SK-N-SH (cell line): Measurements from ENCODE around the gene HPCAL1. TPM values are rescaled to one million over a fixed set of nuclear protein-coding genes. Genes with fewer than 3 reads are reported as not detected.
"Not testable (repeated sequence)": the region's sequence is repeated elsewhere in the genome, so short reads cannot be mapped to it uniquely, and the experiment has no call there.

ENCODE experiments used
- CTCF ChIA-PET: fragments of 300-600, 350-600 bp; formaldehyde crosslinking; extraction: SDS; loops from one replicate; lab custom pipeline; 2021; lab: Yijun Ruan, JAX
- POLR2A ChIA-PET: fragments of 350-600 bp; sonication (Branson Sonifier 250); formaldehyde crosslinking; extraction: SDS; loops from one replicate; lab custom pipeline; 2020; ENCODE audit warnings: antibody characterized with exemption, inconsistent platforms; lab: Yijun Ruan, JAX
- DNase-seq: peaks from one replicate; pipeline ENCODE4 v3.0.0; 2012
- H2AFZ ChIP-seq: fragments of 200-600 bp; sonication (generic); 2 replicates; pipeline ENCODE4 v1.8.1; 2016; ENCODE audit warnings: antibody characterized with exemption, mild to moderate bottlenecking, low read depth
- H3F3A ChIP-seq: fragments of 200-600 bp; sonication (generic); replicated peaks from 2 replicates; pipeline ENCODE3; 2016; ENCODE audit warnings: antibody characterized with exemption, mild to moderate bottlenecking; ENCODE audit not compliant: insufficient read depth
- H3K27ac ChIP-seq, 2 experiments: fragments of 200-500 bp in 1 of 2; fragments of 200-600 bp in 1 of 2; sonication (Bioruptor generic) in 1 of 2; sonication (generic), shearing (Covaris generic) in 1 of 2; 2 replicates each; pipeline versions ENCODE4 v1.5.1 to v1.6.1; 2014 to 2016; ENCODE audit warnings: low read depth in 2 of 2, inconsistent platforms in 1 of 2, low read length in 1 of 2, mild to moderate bottlenecking in 1 of 2, mixed read lengths in 1 of 2
- H3K27me3 ChIP-seq: fragments of 200-600 bp; sonication (generic), shearing (Covaris generic); 2 replicates; pipeline ENCODE4 v1.6.1; 2016; ENCODE audit warnings: mixed run types; ENCODE audit not compliant: insufficient read depth
- H3K36me3 ChIP-seq, 2 experiments: fragments of 200-500 bp in 1 of 2; fragments of 200-600 bp in 1 of 2; sonication (Bioruptor generic) in 1 of 2; sonication (generic) in 1 of 2; replicated peaks in 1 of 2; 2 replicates each; pipeline versions ENCODE3 to v1.5.1; 2014 to 2016; ENCODE audit warnings: low read length in 1 of 2, mild to moderate bottlenecking in 1 of 2; ENCODE audit not compliant: insufficient read depth in 2 of 2, control insufficient read depth in 1 of 2
- H3K4me1 ChIP-seq, 2 experiments: fragments of 200-500 bp in 1 of 2; fragments of 200-600 bp in 1 of 2; sonication (Bioruptor generic) in 1 of 2; sonication (generic), shearing (Covaris generic) in 1 of 2; 2 replicates each; pipeline versions ENCODE4 v1.5.1 to v1.6.1; 2014 to 2016; ENCODE audit warnings: low read depth in 1 of 2, low read length in 1 of 2, mixed run types in 1 of 2; ENCODE audit not compliant: insufficient read depth in 2 of 2, control insufficient read depth in 1 of 2
- H3K4me2 ChIP-seq: fragments of 200-600 bp; sonication (generic), shearing (Covaris generic); 2 replicates; pipeline ENCODE4 v1.6.1; 2017; ENCODE audit warnings: mixed run types
- H3K4me3 ChIP-seq, 2 experiments: fragments of 200-500 bp in 1 of 2; fragments of 200-600 bp in 1 of 2; sonication (Bioruptor generic) in 1 of 2; sonication (generic), shearing (Covaris generic) in 1 of 2; 2 replicates each; pipeline versions ENCODE4 v1.5.1 to v1.8.1; 2014 to 2016; ENCODE audit warnings: low read depth in 2 of 2, inconsistent platforms in 1 of 2, low read length in 1 of 2, mild to moderate bottlenecking in 1 of 2, mixed read lengths in 1 of 2, moderate library complexity in 1 of 2
- H3K79me2 ChIP-seq: fragments of 200-600 bp; sonication (generic); 2 replicates; pipeline ENCODE4 v1.8.1; 2017; ENCODE audit warnings: mild to moderate bottlenecking; ENCODE audit not compliant: insufficient read depth
- H3K9ac ChIP-seq: fragments of 200-600 bp; sonication (generic); 2 replicates; pipeline ENCODE4 v1.6.1; 2017; ENCODE audit warnings: mixed run types
- H3K9me2 ChIP-seq: fragments of 200-600 bp; sonication (generic); 2 replicates; pipeline ENCODE4 v1.6.1; 2017; ENCODE audit warnings: mixed run types
- H3K9me3 ChIP-seq: fragments of 200-600 bp; sonication (generic); 2 replicates; pipeline ENCODE4 v1.6.1; 2017; ENCODE audit warnings: mixed run types, mild to moderate bottlenecking, moderate library complexity
- H4K20me1 ChIP-seq: fragments of 200-600 bp; sonication (generic); 2 replicates; pipeline ENCODE4 v1.6.1; 2017; ENCODE audit warnings: mild to moderate bottlenecking, mixed run types; ENCODE audit not compliant: insufficient read depth
- CHD2 ChIP-seq: fragments of 150-350 bp; IDR thresholded peaks from 2 replicates; pipeline ENCODE4 v1.6.1; 2018; ENCODE audit warnings: low read length; ENCODE audit not compliant: partially characterized antibody
- CTCF ChIP-seq: fragments of 200-600 bp; sonication (generic); IDR thresholded peaks from 2 replicates; pipeline ENCODE4 v1.6.1; 2017; ENCODE audit warnings: antibody characterized with exemption, mild to moderate bottlenecking, moderate library complexity
- EZH2phosphoT487 ChIP-seq: fragments of 200-600 bp; sonication (generic); IDR thresholded peaks from 2 replicates; pipeline ENCODE4 v1.6.1; 2017; ENCODE audit warnings: low read depth, mixed run types, mild to moderate bottlenecking, antibody characterized with exemption, moderate library complexity, borderline replicate concordance
- FOXJ3 ChIP-seq: sonication (generic); formaldehyde crosslinking; IDR thresholded peaks from 2 replicates; pipeline ENCODE4 v1.5.1; 2020; ENCODE audit warnings: mild to moderate bottlenecking, missing genetic modification reagents
- FOXM1 ChIP-seq: IDR thresholded peaks from 2 replicates; pipeline ENCODE4 v1.4.0; 2012; ENCODE audit warnings: low read depth, mild to moderate bottlenecking
- GABPA ChIP-seq: IDR thresholded peaks from 2 replicates; pipeline ENCODE4 v1.4.0; 2012; ENCODE audit warnings: low read depth, mild to moderate bottlenecking
- POLR2AphosphoS5 ChIP-seq: IDR thresholded peaks from 2 replicates; pipeline ENCODE4 v1.6.1; 2012; ENCODE audit warnings: low read depth, low read length
- RFX5 ChIP-seq: IDR thresholded peaks from 2 replicates; pipeline ENCODE4 v1.6.1; 2012; ENCODE audit warnings: mild to moderate bottlenecking, improper control_type of control experiment, low read length
- SIN3A ChIP-seq: IDR thresholded peaks from 2 replicates; pipeline ENCODE4 v1.6.1; 2012; ENCODE audit warnings: low read depth, mild to moderate bottlenecking, low read length, moderate library complexity, borderline replicate concordance
- TEAD4 ChIP-seq: IDR thresholded peaks from 2 replicates; pipeline ENCODE4 v1.4.0; 2012; ENCODE audit warnings: mild to moderate bottlenecking, borderline replicate concordance; ENCODE audit not compliant: insufficient read depth
- USF1 ChIP-seq: IDR thresholded peaks from 2 replicates; pipeline ENCODE4 v1.4.0; 2012; ENCODE audit warnings: low read depth, borderline replicate concordance
- WGBS: methylation state at CpG from one replicate; pipeline ENCODE4 v1.1.6; 2017; ENCODE audit warnings: low lambda C conversion rate; 5-methylcytosine and 5-hydroxymethylcytosine counted together
- polyA plus RNA-seq, 3 experiments: library from polyadenylated mRNA; depleted of rRNA; stranded (reverse); fragments of >200 nt; gene quantifications; 2 replicates each; pipeline ENCODE4 v1.2.3, GENCODE V29; 2012

Gene HPCAL1
- polyA plus RNA-seq, 1 of the 3 experiments (the other 2 are of a cell fraction) = 77.0 TPM

- no peak overlapping the region for H3K9ac ChIP-seq
- no peak overlapping the region for H3K27ac ChIP-seq
- peaks cover 10 to 22% of the 10 kb centered on the region in 2 experiments for H3K4me1 ChIP-seq
- POLR2A ChIA-PET = interaction anchor here (1.2 kb wide), 1 partner anchor 10 kb away, joined by 3 read pairs; no protein-coding TSS in a partner anchor
- no peak overlapping the region for H3K4me2 ChIP-seq
- no peaks in the 10 kb centered on the region for H3K27me3 ChIP-seq
- H3K36me3 ChIP-seq = peaks cover 66% of the 10 kb centered on the region in 2 experiments
- no peak for TF ChIP-seq TEAD4
- no peak for TF ChIP-seq SIN3A
- TF ChIP-seq RFX5 = no peak
- no peak for TF ChIP-seq CHD2
- TF ChIP-seq FOXJ3 (CRISPR knock-in tag) = no peak
- TF ChIP-seq FOXM1 = no peak
- no peak for TF ChIP-seq CTCF
- no peak for TF ChIP-seq EZH2phosphoT487
- no peak for TF ChIP-seq GABPA
- no peak for TF ChIP-seq USF1
- TF ChIP-seq POLR2AphosphoS5 = no peak
- TF ChIP-seq, all 33 proteins: peak for 0
- WGBS = 92% methylated on average over 8 of the region's 8 CpGs
- CTCF ChIA-PET = interaction anchor here (1.5 to 14.3 kb wide), 2 partner anchors 32 to 367 kb away, joined by 4 to 373 read pairs; partner anchors contain the start of gene CYS1
- H3F3A ChIP-seq = peaks cover 49% of the 10 kb centered on the region
- H3K9me3 ChIP-seq = no peaks in the 10 kb centered on the region
- DNase-seq = no peak
- H3K4me3 ChIP-seq = no peak overlapping the region
- no peak overlapping the region for H2AFZ ChIP-seq
- H4K20me1 ChIP-seq = peaks cover 59% of the 10 kb centered on the region
- no peaks in the 10 kb centered on the region for H3K9me2 ChIP-seq
- peaks cover 46% of the 10 kb centered on the region for H3K79me2 ChIP-seq
These were observed 139.2 kb downstream of the HPCAL1 start for GRCh38 chr2:10441948-10442347.

GRCh38 chr2:10442469-10443126, 139.9 kb downstream of the HPCAL1 start:
- Histone ChIP-seq H4K20me1 (peaks cover 66% of the 10 kb centered on the region), H3K36me3 (peaks cover 66% of the 10 kb centered on the region in 2 experiments), H3K79me2 (peaks cover 53% of the 10 kb centered on the region), H3F3A (peaks cover 45% of the 10 kb centered on the region), H3K4me1 (peaks cover 16 to 22% of the 10 kb centered on the region in 2 experiments)
- H3K9me3 ChIP-seq, H3K27me3 ChIP-seq, H2AFZ ChIP-seq, H3K9me2 ChIP-seq, DNase-seq, H3K4me2 ChIP-seq, H3K27ac ChIP-seq, H3K4me3 ChIP-seq, H3K9ac ChIP-seq: not testable (repeated sequence)
- 89% methylated on average over 2 of the region's 2 CpGs for WGBS
- CTCF ChIA-PET = interaction anchor here (1.0 to 14.3 kb wide), 4 partner anchors 6 to 367 kb away, joined by 3 to 373 read pairs (median 71); partner anchors contain the start of gene CYS1
- POLR2A ChIA-PET = interaction anchor here (1.2 kb wide), 1 partner anchor 9 kb away, joined by 3 read pairs; no protein-coding TSS in a partner anchor
